Measurements from ENCODE around the gene FAM131C.

Gene FAM131C

DNA sequence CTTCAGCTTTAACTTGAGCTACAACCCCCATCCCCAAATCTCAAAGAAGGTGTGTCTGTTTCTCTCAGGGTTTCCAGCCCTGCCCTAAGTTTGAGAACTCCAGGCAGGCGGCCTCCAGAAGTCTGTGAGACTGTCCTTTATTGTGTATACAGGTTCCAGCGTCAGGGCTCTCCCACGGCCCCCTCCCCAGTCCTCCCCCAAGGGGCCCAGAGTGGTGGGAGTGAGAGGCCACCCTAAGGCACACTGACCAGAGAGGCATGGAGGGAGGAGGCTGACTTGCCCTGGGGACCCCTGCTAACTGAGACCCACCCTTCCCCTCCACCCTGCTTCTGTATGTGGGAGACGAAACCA, 59.6 kb downstream of the FAM131C start:
- no peak overlapping the region for H3K4me3 ChIP-seq (ENCODE audit: low read length)
- peaks cover 29% of the 10 kb centered on the region for H3K4me1 ChIP-seq (ENCODE audit: control insufficient read depth, insufficient read depth, low read length)
- no peaks in the 10 kb centered on the region for H3K36me3 ChIP-seq (ENCODE audit: control insufficient read depth, insufficient read depth, low read length)
- H3K9me3 ChIP-seq (ENCODE audit: control insufficient read depth, low read length), result no peaks in the 10 kb centered on the region
- H3K27me3 ChIP-seq (ENCODE audit: control insufficient read depth, insufficient read depth, low read length), result peaks cover 5% of the 10 kb centered on the region
- H3K9ac ChIP-seq (ENCODE audit: low read length), result no peak overlapping the region

DNA sequence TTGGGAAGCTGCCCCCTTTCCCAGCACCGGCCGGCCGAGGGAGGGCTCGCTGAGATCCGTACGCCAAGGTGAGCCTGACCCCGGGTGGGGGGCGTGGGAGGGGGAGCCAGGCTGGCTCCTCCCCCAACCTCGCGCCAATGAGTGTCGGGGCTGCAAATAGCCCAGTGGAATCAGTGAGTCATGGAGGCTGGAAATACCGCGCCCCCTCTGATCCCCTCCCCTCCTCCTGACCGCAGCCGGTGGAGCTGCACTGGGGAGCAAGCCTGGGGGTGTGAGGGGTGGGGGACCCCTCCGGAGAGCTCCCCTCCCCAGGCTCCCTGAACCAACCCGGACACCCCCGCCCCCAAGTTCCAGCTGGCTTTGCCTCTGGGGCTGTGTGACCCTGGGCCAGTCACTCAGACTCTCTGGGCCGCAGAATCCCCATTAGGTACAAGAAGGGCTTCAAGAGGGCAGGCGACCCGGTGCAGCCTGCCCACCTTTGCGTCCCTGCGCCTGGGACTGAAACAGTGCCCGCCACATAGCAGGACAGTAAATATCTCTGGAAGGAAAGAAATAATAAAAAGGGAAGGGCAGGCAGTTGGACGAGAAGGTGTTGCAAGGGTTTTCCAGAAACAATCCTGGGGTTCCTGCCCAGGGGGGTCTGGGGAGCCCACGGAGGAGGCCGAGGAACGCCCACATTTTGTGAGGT, 60.1 kb downstream of the FAM131C start:
- Histone ChIP-seq H3K4me1 (ENCODE audit: control insufficient read depth, insufficient read depth, low read length) (peaks cover 27% of the 10 kb centered on the region), H3K9ac (ENCODE audit: low read length) (peak overlapping the region; percentile 59), H3K9me3 (ENCODE audit: control insufficient read depth, low read length) (no peaks in the 10 kb centered on the region), H3K36me3 (ENCODE audit: control insufficient read depth, insufficient read depth, low read length) (no peaks in the 10 kb centered on the region), H3K4me3 (ENCODE audit: low read length) (no peak overlapping the region), H3K27me3 (ENCODE audit: control insufficient read depth, insufficient read depth, low read length) (peaks cover 5% of the 10 kb centered on the region)

DNA sequence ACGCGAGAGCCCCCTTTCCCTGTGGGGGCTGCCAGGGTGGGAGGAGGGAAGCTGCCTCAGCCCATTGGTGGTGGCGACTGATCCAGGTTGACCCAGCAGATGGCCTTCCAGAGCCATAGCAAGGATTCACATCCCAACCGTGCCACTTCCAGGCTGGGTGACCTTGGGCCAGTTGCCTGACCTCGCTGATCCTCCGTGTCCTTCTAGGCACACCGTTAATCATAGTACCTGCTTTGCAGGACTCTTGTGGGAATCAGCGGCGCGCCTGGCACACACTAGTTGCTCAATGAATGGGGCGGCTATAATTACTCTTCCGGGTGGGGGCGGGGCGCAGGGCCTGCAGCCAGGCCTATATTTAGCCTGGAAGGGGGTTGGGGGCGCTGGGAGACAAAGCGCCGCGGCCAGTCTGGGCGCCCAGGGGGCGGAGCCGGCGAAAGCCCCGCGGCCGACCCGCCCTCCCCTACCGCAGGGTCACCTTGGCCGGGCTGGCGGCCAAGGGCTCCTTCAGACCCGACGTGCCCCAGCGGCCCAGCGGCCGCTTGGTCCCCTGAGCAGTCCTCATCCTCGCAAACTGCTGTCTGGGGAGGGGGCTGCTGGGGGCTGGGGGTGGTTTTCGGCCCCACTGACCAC, 60.7 kb downstream of the FAM131C start:
- H3K4me3 ChIP-seq (ENCODE audit: low read length), result no peak overlapping the region
- H3K36me3 ChIP-seq (ENCODE audit: control insufficient read depth, insufficient read depth, low read length), result no peaks in the 10 kb centered on the region
- H3K4me1 ChIP-seq (ENCODE audit: control insufficient read depth, insufficient read depth, low read length), result peaks cover 20% of the 10 kb centered on the region
- H3K9ac ChIP-seq (ENCODE audit: low read length), result peak overlapping the region; percentile 59
- H3K27me3 ChIP-seq (ENCODE audit: control insufficient read depth, insufficient read depth, low read length), result peaks cover 5% of the 10 kb centered on the region
- H3K9me3 ChIP-seq (ENCODE audit: control insufficient read depth, low read length), result no peaks in the 10 kb centered on the region

DNA sequence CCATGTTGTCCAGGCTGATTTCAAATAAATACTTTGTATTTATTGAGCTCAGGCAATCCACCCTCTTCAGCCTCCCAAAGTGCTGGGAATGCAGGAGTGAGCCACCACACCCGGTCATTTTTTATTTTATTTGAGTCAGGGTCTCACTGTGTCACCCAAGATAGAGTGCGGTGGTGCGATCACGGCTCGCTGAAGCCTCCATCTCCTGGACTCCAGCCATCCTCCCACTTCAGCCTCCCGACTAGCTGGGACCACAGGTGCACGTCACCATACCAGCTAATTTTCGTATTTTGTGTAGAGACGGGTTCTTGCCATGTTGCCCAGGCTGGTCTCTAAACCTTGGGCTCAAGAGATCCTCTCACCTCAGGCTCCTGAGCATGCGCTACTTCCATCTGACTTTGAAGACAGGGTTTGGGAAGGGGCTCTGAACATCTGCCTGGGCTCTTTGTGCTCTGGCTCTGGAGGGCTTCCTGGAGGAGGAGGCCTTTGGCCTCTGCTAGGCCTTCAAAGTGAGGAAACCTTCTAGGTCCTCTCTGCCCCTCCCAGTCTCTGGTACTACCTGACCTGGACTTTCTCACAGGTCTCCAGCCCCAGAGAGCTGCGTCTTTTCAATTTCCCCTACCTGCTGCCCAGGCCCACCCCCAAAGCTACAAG, 61.4 kb downstream of the FAM131C start:
- peaks cover 16% of the 10 kb centered on the region for H3K4me1 ChIP-seq (ENCODE audit: control insufficient read depth, insufficient read depth, low read length)
- H3K4me3 ChIP-seq (ENCODE audit: low read length), result no peak overlapping the region

DNA sequence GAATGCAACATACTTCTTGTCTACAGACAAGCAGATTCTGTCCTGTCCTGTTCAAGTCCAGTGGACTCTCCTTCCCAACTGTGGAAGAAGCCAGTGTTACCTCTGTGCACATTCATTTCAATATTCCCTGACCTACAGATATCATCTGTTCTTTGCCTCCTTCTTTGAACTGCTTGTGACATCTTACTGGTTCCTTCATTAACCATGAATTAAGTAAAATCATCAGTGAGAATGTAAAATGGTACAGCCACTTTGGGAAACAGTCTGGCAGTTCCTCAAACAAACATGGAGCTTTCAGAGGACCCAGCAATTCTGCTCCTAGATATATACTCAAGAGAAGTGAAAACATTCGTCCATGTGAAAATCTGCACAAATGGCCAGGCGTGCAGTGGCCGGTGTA, 62.6 kb downstream of the FAM131C start:
- Histone ChIP-seq H3K9me3 (ENCODE audit: control insufficient read depth, low read length) (no peaks in the 10 kb centered on the region), H3K27me3 (ENCODE audit: control insufficient read depth, insufficient read depth, low read length) (peaks cover 5% of the 10 kb centered on the region), H3K4me3 (ENCODE audit: low read length) (no peak overlapping the region), H3K9ac (ENCODE audit: low read length) (no peak overlapping the region), H3K36me3 (ENCODE audit: control insufficient read depth, insufficient read depth, low read length) (no peaks in the 10 kb centered on the region), H3K4me1 (ENCODE audit: control insufficient read depth, insufficient read depth, low read length) (peaks cover 16% of the 10 kb centered on the region)

More for the DNA sequence above, 61.4 kb downstream of the FAM131C start:
- no peaks in the 10 kb centered on the region for H3K9me3 ChIP-seq (ENCODE audit: control insufficient read depth, low read length)
- no peaks in the 10 kb centered on the region for H3K36me3 ChIP-seq (ENCODE audit: control insufficient read depth, insufficient read depth, low read length)
- H3K9ac ChIP-seq (ENCODE audit: low read length), result no peak overlapping the region
- peaks cover 5% of the 10 kb centered on the region for H3K27me3 ChIP-seq (ENCODE audit: control insufficient read depth, insufficient read depth, low read length)

DNA sequence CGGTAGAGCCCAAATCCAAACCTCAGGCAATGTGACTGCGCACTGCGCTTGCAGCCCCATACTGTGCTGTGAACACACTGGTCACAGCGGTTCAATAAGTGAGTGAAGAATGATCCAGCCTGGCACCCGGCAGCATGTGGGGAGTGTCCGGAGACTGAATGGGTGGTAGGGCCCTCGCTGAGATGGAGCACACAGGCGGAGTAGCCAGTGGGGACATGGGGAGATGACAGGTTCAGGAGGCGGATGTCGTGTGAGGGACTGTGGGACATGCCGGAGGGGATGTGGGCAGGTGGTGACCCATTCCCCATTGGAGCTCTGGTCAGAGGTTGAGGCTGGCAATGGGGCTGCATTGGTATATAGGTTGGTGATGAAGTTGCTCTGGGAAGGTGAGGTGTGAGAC, 63.8 kb downstream of the FAM131C start:
- Histone ChIP-seq H3K9me3 (ENCODE audit: control insufficient read depth, low read length) (no peaks in the 10 kb centered on the region), H3K4me1 (ENCODE audit: control insufficient read depth, insufficient read depth, low read length) (peaks cover 16% of the 10 kb centered on the region), H3K36me3 (ENCODE audit: control insufficient read depth, insufficient read depth, low read length) (no peaks in the 10 kb centered on the region), H3K27me3 (ENCODE audit: control insufficient read depth, insufficient read depth, low read length) (peaks cover 5% of the 10 kb centered on the region), H3K9ac (ENCODE audit: low read length) (no peak overlapping the region), H3K4me3 (ENCODE audit: low read length) (no peak overlapping the region)

DNA sequence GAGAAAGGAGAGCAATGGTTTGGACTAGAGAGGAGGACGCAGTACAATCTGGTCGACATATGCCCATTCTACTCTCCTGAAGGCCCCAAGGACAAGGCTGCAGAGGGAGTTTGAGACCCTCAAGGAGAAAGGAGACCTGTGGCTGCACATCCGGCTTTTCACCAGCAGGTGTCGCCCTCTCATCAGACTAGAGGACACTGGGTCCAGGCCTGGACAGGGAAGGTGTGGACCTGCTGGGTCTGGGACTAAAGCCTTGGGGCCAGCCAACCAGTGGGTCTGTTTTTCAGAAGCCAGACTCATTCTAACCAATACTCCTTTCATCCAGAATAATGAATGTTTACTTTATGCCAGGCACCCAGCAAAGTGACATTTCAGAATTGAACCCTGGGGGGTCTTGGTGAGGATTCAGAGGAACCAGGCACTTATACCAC, 64.4 kb downstream of the FAM131C start:
- Histone ChIP-seq H3K27me3 (ENCODE audit: control insufficient read depth, insufficient read depth, low read length) (peaks cover 5% of the 10 kb centered on the region), H3K4me1 (ENCODE audit: control insufficient read depth, insufficient read depth, low read length) (peaks cover 16% of the 10 kb centered on the region), H3K36me3 (ENCODE audit: control insufficient read depth, insufficient read depth, low read length) (no peaks in the 10 kb centered on the region), H3K9me3 (ENCODE audit: control insufficient read depth, low read length) (no peaks in the 10 kb centered on the region), H3K4me3 (ENCODE audit: low read length) (no peak overlapping the region), H3K9ac (ENCODE audit: low read length) (no peak overlapping the region)
